Breast epithelium (tissue), 3 donors: ENCODE measurements around the gene TAF10.

Source experiments
- CTCF ChIP-seq, 3 donors: fragments of 450-650 bp; IDR thresholded peaks; one replicate each; pipeline ENCODE4 v1.5.1; 2016 to 2017; ENCODE audit warnings: antibody characterized with exemption in 3 of 3, mild to moderate bottlenecking in 3 of 3, moderate library complexity in 3 of 3
- POLR2A ChIP-seq: fragments of 450-650 bp; IDR thresholded peaks from one replicate; pipeline ENCODE4 v1.6.1; 2016; ENCODE audit warnings: antibody characterized with exemption, mild to moderate bottlenecking, moderate library complexity

- no peak for TF ChIP-seq POLR2A
- no peak for TF ChIP-seq CTCF (IDR thresholded peaks at IDR 0.05)
These were observed 16.5 kb upstream of the TAF10 start for GRCh38 chr11:6628526-6628925.
